A204.1 (cell line): Measurements from ENCODE around the gene SPAG16.

Experiments used
- FAIRE-seq: peaks from 2 replicates; lab custom pipeline; 2012; peaks lifted over from hg19 to GRCh38; lab: Jason Lieb, UNC

The SPAG16 gene

DNA sequence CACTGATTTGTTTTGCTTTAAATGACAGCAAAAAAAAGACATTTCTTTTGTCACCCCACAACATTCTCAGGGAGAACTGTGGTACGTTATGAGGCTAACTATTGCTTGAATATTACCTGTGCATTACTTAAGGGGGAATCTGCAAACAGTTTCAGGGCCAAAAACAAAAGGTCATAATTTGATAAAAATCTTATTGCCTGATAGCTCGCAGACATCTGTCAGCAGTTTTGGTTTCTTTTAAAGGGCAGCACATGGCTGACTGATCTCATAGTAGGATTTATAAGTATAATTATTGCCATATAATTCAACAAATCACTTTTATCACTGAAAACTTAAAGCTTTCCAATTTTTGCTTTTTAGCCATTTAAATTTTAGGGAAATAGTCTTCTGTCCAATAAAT is 900.2 kb downstream of the SPAG16 start:
- FAIRE-seq = no peak

DNA sequence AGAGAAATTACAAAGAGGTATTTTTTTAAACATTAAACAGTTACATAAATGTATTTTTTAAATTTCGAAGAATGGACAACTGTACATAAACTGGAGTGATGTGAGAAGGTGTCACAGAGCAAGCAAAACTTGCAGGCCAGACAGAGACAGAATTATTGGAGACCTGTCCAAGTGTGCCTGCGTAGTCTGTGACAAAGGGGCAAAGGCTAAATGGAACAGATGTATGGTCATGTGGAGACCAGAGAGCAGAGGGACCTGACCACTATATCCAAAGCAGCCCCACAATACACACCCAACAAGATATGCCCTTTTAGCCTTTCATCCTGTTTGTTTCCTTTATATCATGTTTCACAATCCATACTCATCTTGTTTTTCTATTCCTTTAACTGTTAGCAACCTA is 901.3 kb downstream of the SPAG16 start:
- FAIRE-seq = no peak

DNA sequence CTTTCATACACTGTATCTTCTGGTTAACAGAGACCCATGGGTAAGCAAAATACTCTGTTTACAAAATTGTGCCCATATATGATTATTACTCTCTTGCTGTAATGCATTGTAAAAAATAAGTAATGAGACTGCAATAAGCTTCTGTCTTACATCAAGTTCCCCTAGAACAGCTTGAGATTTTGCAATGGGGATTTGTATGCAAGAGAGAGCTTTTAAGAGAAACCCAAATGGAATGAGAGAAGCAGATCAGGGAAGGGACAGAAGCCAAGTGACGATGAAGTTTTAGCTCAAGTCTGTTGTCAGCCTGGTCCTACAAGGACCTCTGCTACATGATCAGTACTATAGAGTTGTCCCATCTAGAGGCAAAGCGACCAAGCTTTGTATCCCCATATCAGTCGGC is 908.4 kb downstream of the SPAG16 start:
- no peak for FAIRE-seq

DNA sequence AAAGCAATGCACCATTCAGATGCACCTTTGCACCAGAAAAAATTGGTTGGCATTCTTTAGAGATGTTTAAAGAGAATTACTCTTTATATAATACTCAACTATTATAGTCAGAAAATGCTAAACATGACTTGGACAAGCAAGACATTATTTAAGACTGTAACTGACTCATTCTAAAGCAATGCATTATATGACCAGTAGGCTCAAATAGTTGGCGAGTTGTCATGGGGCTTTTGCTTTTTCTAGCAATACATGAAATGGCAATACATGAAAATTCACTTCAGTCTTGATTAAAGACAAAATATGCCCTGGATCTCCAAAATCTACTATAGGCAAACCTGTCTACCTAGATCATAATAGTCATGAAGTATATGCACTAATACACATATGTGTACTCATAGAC is 909.7 kb downstream of the SPAG16 start:
- no peak for FAIRE-seq

DNA sequence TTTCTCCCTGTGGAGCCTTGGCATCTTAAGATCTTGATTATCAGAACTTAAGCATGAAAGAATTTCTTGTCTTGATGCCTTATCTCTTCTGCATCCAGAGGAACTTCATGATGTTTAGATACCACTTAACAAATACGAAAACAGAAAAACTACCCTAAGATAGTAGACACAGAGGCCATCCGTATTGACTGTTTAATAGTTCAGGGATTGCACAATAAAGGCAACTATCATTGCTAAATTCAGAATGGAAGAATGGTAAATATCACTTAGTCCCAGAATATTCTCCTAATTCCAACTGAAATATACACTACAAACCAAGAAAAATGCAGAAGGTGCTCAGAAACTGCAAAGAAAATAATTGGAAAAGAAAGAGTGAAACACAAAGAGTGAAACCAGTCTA is 912.0 kb downstream of the SPAG16 start:
- no peak for FAIRE-seq

DNA sequence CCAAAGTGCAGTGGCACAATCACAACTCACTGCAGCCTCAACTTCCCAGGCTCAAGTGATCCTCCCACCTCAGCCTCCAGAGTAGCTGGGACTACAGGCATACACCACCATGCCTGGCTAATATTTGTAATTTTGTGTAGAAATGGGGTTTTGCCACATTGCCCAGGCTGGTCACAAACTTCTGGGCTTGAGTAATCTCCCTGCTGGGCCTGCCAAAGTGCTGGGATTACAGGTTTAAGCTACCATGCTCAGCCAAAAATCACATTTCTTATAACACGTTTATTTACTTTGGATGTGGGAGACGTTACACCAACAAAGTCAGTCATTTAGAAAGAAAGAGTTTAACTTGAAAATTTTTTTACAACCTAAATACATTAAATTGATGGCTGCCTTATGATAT is 917.6 kb downstream of the SPAG16 start:
- no peak for FAIRE-seq

DNA sequence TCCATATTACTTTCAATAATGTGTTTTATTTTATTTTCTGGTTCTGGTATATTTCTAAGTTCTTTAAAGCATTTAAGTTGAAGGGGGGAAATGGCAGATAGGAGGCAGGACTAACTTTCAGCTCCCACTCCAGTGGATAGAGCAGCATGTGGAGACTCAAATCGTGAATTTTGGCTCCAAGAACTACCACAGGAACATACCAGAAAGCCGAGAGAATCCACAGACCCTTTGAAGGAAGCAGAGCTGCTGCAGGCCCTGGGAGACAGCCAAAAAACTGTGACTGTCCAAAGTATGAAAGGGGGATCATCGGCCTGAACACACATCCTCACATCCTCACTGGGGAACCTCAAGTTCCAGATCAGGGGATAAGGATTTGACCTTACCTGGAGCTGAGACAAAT is 919.0 kb downstream of the SPAG16 start:
- no peak for FAIRE-seq

DNA sequence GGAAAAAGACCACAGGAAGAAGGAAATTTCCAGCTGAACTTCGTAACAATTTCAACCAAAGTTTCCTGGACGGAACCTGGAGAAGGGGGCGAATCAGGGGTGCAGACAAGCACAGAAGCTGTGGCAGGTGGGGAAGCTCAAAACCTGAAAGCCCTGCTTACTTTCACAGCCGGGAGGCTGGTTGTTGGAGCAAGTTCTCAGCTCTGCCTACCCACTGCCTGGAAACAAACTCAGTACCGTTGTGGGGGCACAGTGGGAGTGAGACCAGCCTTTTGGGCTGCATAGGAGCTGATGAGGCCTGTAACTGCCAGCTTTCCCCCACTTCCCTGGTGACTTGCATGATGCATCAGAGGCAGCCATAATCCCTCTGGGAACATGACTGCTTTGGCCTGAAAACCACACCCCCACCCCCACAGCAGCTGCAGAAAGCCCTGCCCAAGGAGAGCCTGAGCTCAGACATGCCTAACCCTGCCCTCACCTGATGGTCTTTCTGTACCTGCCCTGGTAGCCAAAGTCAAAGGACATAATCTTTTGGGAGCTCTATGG is 919.6 kb downstream of the SPAG16 start:
- no peak for FAIRE-seq

DNA sequence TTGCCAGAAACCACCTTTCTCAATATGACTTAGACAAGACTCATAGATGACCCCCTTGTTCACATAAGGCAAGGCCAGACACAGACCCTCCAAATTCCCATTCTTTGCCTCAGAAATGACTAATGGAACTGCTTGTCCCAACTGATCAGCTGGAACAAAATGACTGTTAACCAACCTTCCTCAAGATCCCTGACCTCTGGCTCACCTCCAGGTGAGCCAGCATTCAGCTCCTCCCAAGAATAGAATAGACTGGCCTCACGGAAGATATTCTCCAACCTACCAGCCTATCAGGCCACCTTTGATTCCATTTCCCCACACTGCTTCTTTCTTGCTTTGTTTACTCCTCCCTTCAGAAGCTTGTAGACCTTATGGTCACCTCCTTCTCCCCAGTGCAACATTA is 930.8 kb downstream of the SPAG16 start:
- FAIRE-seq = no peak

DNA sequence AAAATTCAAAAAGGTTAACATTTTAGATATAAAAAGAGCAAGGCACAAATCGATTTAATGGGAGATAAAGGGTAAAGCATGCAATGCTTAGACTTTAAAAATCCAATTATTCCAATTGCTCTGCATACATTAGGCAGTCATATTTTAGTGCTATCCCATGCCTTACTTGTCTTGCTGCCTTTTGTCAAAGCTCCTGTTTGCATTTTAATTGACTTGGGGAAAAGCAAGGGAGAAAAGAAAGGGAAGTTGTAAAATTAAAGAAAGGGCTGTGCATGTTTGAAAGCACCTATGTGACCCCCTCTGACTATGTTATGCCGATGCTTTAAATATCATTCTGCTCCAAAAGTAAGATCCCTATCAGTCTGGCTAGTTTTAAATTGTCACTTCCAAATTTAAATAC is 932.9 kb downstream of the SPAG16 start:
- FAIRE-seq = no peak

DNA sequence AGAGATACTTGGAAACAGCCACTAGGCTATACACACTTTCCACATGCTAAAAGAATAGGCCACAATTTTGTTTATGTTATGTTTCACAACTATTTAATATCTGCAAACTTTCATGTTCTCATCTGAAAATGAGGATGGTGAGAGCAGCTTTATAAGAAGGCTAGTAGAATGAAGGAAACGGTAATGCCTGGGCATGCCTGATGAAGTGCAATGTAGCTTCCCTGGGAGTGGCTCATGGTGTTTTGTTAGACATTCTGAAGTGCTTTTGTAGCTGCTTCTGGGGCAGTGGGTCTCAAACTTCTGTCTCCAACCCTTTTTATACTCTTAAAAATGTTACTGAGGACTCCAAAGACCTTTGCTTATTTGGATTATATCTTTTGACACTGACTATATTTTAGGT is 933.3 kb downstream of the SPAG16 start:
- no peak for FAIRE-seq

DNA sequence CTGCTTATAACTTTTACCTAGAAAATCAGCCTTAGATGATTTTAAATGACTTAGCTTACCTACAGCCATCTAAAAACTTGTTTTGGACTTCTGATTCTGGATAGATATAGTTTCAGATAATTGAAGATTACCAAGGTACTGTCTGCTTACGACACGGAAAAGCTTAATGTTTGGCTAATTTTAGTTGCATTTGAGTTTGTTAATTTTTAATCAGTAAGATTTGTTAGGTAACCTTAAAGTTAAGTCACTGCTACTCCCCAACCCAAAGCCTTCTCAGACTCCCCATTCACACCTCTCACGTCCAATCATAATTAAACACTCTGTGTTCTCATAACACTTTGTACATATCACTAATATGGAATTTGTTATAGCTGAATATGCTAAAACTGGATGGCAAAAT is 936.0 kb downstream of the SPAG16 start:
- no peak for FAIRE-seq

DNA sequence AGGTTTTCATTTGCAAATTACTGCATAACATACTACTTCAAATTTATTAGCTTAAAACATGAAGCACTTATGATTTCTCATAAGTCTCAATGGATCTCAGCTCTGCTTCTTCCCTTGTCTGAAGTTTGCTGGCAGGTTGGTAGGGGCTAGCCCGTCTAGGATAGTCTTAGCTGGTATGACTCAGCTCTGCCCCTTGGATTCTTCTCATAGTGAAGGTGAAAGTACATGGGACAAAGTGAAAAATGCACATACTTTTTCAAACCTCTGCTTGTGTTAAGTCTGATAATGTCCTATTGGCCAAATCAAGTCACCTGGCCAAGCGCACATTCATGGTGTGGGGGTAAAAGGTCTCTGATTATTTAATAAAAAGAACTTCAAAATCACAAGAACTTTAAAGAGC is 941.8 kb downstream of the SPAG16 start:
- FAIRE-seq = no peak

DNA sequence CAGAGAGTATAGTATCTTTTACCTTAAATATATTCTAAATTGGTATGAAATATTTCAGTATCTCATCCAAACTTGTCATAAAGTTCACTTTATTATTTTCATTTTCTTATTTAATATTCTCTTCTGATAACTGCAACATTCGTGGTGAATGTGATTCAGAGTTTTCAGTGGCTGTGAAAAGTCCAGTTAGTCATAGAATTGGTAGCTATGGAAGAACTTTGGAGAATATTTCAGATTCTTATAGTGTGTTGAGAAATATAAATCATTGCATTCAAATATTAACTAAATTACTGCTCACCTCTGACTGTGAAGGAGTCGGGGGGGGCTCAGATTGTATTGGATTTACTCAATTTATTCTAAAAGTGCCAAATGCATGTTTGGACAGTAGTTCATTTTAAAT is 948.0 kb downstream of the SPAG16 start:
- FAIRE-seq = no peak

DNA sequence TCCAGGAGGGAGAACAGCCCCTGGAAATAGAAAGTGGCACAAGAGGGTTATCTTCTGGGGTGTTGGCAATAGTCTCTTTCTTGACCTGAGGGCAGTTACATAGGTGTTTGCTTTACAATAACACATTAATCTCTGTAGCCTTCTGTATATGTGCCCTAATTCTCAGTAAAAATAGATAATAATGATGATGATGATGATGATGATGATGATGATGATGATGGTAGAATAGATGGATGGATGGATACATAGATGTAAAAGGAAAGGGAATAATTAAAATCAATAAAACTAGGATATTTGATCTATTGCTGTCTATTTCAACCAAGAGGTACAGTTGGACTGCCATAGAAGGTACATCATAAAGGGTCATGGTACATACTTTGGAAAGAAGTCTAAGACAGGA is 948.9 kb downstream of the SPAG16 start:
- FAIRE-seq = no peak

DNA sequence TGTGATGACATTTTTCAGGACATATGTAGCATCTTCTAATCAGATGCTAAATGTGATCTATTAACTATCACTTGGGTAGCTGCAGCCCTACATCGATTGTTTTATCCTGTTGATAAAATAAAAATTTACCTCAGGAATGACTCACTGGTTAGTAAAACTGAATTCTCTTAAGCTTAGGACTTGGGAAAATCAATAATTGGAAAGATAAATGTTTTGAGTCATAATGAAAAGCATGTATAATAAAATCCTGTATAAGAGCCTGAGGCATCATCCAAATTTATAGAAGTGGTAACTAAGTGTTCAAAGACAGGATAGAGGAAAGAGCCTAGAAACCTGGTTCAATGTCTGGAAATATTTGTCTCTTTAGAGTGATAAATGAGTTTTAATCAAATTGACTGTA is 958.5 kb downstream of the SPAG16 start:
- no peak for FAIRE-seq

DNA sequence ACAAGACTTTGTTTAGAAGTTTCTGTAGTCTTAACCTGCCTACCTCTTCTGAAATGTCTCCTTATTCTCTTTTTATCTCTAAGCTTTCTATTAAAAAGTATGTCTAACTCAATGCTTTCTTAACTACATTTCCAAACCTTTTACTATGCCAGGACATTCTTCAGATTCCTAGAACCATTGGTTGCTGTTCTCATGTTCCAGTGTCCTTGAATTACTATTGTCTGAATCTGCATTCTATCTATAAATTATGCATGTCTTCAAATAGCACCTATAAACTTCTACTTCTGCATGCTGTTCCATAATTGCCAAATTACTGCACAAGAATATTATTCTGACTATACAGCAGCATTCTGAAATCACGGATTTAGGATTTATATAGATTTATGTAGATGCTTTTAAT is 960.6 kb downstream of the SPAG16 start:
- FAIRE-seq = no peak

DNA sequence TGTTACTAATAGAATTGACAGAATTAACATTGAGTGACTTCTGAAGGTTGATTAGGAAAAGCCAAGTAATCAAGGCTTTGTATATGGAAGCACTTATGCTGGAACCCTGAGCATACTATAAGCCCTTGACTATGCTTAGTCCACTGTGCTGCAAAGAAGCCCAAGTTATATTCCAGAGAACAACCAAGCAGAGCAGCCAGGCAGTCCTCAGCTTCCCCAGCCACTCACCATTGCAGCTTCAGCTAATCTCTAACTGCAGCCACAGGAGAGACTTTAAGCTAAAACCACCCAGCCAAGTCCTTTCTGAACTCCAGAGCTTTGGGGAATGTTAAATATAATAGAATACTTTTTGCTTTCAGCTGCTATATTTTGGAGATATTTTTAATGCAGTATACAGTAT is 962.2 kb downstream of the SPAG16 start:
- FAIRE-seq = no peak

DNA sequence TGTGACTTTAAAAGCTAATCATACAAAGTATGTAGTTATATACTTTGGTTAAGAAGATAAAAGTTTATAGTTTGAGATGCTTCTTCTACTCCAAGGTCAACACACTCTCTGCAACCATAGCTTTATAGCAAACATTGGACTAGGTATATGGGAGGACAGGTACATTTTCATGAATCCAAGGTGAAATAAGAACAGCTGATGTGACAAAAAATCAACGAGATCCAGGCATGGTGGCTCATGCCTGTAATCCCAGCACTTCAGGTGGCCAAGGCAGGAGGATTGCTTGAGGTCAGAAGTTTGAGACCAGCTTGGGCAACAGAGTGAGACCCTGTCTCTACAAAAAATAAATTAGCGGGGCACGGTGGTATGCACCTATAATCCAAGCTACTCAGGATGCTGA is 963.3 kb downstream of the SPAG16 start:
- no peak for FAIRE-seq

DNA sequence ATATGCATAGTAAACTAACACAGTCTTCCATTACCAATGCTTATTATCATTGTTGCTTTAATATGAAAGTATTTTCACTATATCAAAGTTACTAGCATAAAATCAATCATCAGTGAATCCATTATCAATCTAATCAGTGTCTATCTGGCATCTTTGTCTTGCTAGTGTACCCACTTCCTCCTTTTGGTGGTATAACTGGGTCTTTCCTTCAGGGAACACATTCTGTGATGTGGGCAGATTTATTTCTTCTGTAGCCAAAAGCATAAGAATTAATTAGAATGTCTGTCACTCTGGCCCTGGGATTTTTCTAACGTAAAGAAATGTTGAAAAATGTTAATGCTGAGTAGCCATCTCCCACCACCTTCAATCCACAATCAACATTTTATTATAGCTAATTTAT is 970.8 kb downstream of the SPAG16 start:
- no peak for FAIRE-seq

DNA sequence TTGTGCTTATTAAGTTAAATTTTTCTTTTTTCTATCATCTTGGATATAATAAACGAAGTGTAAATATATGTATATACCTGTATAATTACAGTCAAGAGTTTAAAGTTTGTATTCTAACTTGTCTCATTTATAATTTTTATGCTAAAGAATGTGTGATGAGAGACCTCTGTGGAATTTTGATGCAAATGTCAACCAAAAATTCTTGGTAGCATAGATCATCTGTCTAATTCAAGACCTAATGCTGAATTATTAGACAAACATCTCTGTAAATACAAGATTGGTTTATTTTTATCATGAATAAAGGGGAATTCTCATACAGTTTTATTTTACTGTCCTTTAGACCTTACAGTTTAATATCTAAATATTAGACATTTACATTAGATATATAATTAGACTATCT is 977.4 kb downstream of the SPAG16 start:
- no peak for FAIRE-seq

DNA sequence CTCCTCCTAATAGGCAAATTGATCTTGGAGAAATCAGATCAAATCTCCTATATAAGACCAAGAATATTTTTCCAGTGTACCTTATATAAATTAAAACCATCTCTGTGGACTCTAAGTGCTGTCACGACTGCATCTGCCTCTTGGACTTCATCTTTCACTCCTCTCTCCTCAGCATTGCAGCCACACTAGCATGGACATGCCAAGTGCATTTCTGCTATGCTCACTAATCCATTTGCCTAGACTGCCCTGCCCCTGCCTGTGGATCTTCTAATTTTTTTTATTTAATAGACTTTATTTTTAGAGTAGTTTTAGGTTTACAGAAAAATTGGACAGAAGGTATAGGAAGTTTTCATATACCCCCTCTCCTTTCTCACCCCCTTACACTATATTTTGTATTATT is 979.9 kb downstream of the SPAG16 start:
- FAIRE-seq = no peak

DNA sequence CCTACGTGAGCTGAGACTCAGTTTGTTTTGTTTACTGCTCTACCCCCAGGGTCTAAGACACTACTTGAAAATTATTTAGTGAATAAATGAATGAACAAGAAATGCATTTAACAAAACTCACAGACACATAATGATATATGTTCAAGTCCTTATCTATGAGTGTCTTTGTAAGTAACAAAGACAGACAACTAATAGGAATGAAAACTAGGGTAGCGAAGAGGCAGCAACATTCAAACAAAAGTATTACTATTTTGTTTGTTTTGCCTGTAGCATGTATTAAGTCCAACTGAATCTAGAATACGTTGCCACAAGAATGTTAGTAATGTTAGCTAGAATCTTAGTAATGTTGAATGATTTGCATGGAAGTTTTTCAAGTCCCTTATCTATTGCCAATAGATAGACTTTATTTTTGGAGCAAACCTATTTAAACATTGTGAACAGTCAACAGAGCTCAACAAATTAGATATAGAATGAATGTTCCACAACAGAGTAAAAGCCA is 981.8 kb downstream of the SPAG16 start:
- FAIRE-seq = no peak

DNA sequence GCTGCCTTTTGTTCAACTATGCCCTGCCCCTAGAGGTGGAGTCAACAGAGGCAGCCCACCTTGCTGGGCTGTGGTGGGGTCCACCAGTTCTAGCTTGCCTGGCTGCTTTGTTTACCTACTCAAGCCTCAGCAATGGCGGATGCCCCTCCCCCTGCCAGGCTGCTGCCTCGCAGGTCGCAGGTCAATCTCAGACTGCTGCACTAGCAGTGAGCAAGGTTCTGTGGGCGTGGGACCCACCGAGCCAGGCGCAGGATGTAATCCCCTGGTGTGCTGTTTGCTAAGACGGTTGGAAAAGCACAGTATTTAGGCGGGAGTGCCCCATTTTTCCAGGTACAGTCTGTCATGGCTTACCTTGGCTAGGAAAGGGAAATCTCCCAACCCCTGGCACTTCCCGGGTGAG is 993.6 kb downstream of the SPAG16 start:
- FAIRE-seq = no peak

DNA sequence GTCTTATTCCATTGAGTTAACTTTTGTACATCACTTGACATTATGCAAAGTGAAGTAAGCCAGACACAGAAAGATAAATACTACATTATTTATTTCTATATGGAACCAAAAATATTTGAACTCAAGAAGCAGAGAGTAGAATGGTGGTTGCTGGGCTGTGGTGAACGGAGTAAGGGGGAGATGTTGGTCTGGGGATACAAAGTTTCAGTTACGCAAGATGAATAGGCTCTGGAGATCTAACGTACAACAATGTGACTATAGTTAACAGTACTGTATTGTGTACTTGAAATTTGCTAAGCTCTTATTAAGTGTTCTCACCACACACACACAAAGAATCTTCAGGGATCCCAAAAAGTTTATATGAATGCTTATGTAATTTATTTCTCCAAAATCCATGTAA is 1001.7 kb downstream of the SPAG16 start:
- no peak for FAIRE-seq
